H1 (cell line): Measurements from ENCODE around the gene CMC4. TPM values are rescaled to one million over a fixed set of nuclear protein-coding genes. Genes with fewer than 3 reads are reported as not detected.

Experiments
- ATF2 ChIP-seq: IDR thresholded peaks from 2 replicates; pipeline ENCODE4 v1.6.1; 2012; ENCODE audit warnings: low read length, inconsistent platforms
- polyA plus RNA-seq, 7 experiments: library from polyadenylated mRNA; depleted of rRNA in 3 of 7; stranded (reverse) in 5 of 7; unstranded in 2 of 7; fragments of >200 nt in 5 of 7; fragments of 200-250 nt in 2 of 7; gene quantifications; 1 replicate in 5 of 7; 2 replicates in 1 of 7; 4 replicates in 1 of 7; pipeline versions ENCODE4 v1.2.1 to v1.2.3, GENCODE V29; 2011 to 2013; ENCODE audit warnings: missing spikeins in 2 of 7, mixed read lengths in 2 of 7
- total RNA-seq: library from RNA; stranded (reverse); fragmentation: NEBNext Ultra II Directional; extraction: Animal tissue kit (Norgen Biotek cat#: 25700); gene quantifications from 2 replicates; pipeline ENCODE4 v1.2.1, GENCODE V29; 2021

CMC4 gene
- total and polyA plus RNA-seq, 2 of the 8 experiments (the other 6 are each of a cell fraction or from before 2014, with no cell fraction given) = 6.0 to 8.8 TPM

- no peak for TF ChIP-seq ATF2
Measured at GRCh38 chrX:155108427-155108826, 37.5 kb upstream of the CMC4 start (continued).
